H1 (cell line): ENCODE data around the gene ARID2. TPM values are rescaled to one million over a fixed set of nuclear protein-coding genes. Genes with fewer than 3 reads are reported as not detected.

Source experiments
- CTCF ChIA-PET: fragments of 300-600 bp; sonication (Branson Sonifier 250); formaldehyde crosslinking; loops from one replicate; lab custom pipeline; 2021; ENCODE audit not compliant: partially characterized antibody; lab: Charles Lee
- POLR2A ChIA-PET: fragments of 300-600 bp; sonication (Branson Sonifier 250); formaldehyde crosslinking; loops from one replicate; lab custom pipeline; 2021; ENCODE audit warnings: inconsistent platforms; ENCODE audit not compliant: partially characterized antibody; lab: Charles Lee
- DNase-seq, 2 experiments: peaks; one replicate each; pipeline versions ENCODE4 v3.0.0 to v3.0.0-alpha.2; 2010 to 2022; ENCODE audit warnings: low spot score in 2 of 2, low read depth in 1 of 2, mixed read lengths in 1 of 2
- FAIRE-seq: peaks from 2 replicates; lab custom pipeline; 2011; peaks lifted over from hg19 to GRCh38; lab: Jason Lieb, UNC
- H2AFZ ChIP-seq: 2 replicates; pipeline ENCODE4 v1.8.1; 2012; ENCODE audit warnings: low read length, inconsistent platforms
- H2AK5ac ChIP-seq: 2 replicates; pipeline ENCODE4 v1.6.1; 2013; ENCODE audit warnings: low read depth, low read length
- H2BK120ac ChIP-seq: replicated peaks from 2 replicates; pipeline ENCODE3; 2013; ENCODE audit warnings: low read depth, low read length, inconsistent platforms
- H2BK12ac ChIP-seq: 2 replicates; pipeline ENCODE4 v1.6.1; 2013; ENCODE audit warnings: low read depth, low read length
- H2BK15ac ChIP-seq: 2 replicates; pipeline ENCODE4 v1.6.1; 2013; ENCODE audit warnings: low read length
- H2BK20ac ChIP-seq: 2 replicates; pipeline ENCODE4 v1.6.1; 2013; ENCODE audit warnings: low read length
- H2BK5ac ChIP-seq: 2 replicates; pipeline ENCODE4 v1.6.1; 2013; ENCODE audit warnings: low read depth, low read length
- H3K14ac ChIP-seq: 2 replicates; pipeline ENCODE4 v1.6.1; 2013; ENCODE audit warnings: inconsistent platforms; ENCODE audit not compliant: insufficient read length
- H3K18ac ChIP-seq: 2 replicates; pipeline ENCODE4 v1.6.1; 2013; ENCODE audit warnings: low read length; ENCODE audit errors: extremely low read depth
- H3K23ac ChIP-seq: 2 replicates; pipeline ENCODE4 v1.6.1; 2013; ENCODE audit warnings: inconsistent platforms; ENCODE audit not compliant: insufficient read length
- H3K23me2 ChIP-seq: 2 replicates; pipeline ENCODE4 v1.6.1; 2013; ENCODE audit warnings: low read depth, low read length
- H3K27ac ChIP-seq: 2 replicates; pipeline ENCODE4 v1.6.1; 2011; ENCODE audit warnings: low read depth, low read length, inconsistent platforms
- H3K27me3 ChIP-seq, 4 experiments: replicated peaks in 1 of 4; 1 replicate in 1 of 4; 2 replicates in 3 of 4; pipeline versions ENCODE4 v1.6.1 to v1.8.1; 2011 to 2013; ENCODE audit warnings: low read length in 3 of 4, mild to moderate bottlenecking in 3 of 4, inconsistent platforms in 2 of 4, mixed read lengths in 2 of 4, moderate library complexity in 1 of 4; ENCODE audit not compliant: control insufficient read depth in 3 of 4, insufficient read depth in 3 of 4; ENCODE audit errors: extremely low read depth in 1 of 4
- H3K36me3 ChIP-seq, 4 experiments: 2 replicates each; pipeline versions ENCODE4 v1.6.1 to v1.8.1; 2011 to 2013; ENCODE audit warnings: mild to moderate bottlenecking in 4 of 4, low read length in 3 of 4, moderate library complexity in 2 of 4, control low read depth in 1 of 4, inconsistent platforms in 1 of 4; ENCODE audit not compliant: insufficient read depth in 4 of 4, control insufficient read depth in 2 of 4
- H3K4ac ChIP-seq: replicated peaks from 2 replicates; pipeline ENCODE3; 2013; ENCODE audit warnings: low read length, low read depth, mixed read lengths, inconsistent platforms; ENCODE audit not compliant: insufficient read length
- H3K4me1 ChIP-seq, 4 experiments: replicated peaks in 1 of 4; 1 replicate in 1 of 4; 2 replicates in 3 of 4; pipeline versions ENCODE4 v1.6.1 to v1.8.1; 2011 to 2013; ENCODE audit warnings: low read length in 3 of 4, inconsistent platforms in 2 of 4, mixed read lengths in 1 of 4; ENCODE audit not compliant: insufficient read depth in 4 of 4, control insufficient read depth in 3 of 4
- H3K4me2 ChIP-seq, 2 experiments: 2 replicates each; pipeline versions ENCODE4 v1.6.1 to v1.8.1; 2011 to 2013; ENCODE audit warnings: low read depth in 2 of 2, low read length in 2 of 2, control low read depth in 1 of 2, inconsistent platforms in 1 of 2, mild to moderate bottlenecking in 1 of 2; ENCODE audit not compliant: insufficient read depth in 1 of 2
- H3K4me3 ChIP-seq, 4 experiments: fragments of 200-600, 300-600 bp in 1 of 4; sonication (generic), shearing (Covaris generic), sonication (Bioruptor Twin) in 1 of 4; 2 replicates each; pipeline versions ENCODE4 v1.5.1 to v1.8.1; 2011 to 2016; ENCODE audit warnings: low read length in 4 of 4, low read depth in 3 of 4, control low read depth in 2 of 4, inconsistent platforms in 2 of 4, mild to moderate bottlenecking in 2 of 4, mixed read lengths in 1 of 4, moderate library complexity in 1 of 4; ENCODE audit not compliant: insufficient read depth in 2 of 4; ENCODE audit errors: extremely low read depth in 1 of 4
- H3K56ac ChIP-seq: replicated peaks from 2 replicates; pipeline ENCODE3; 2013; ENCODE audit warnings: low read depth, mild to moderate bottlenecking, mixed read lengths, low read length, inconsistent platforms; ENCODE audit not compliant: insufficient read length
- H3K79me1 ChIP-seq: 2 replicates; pipeline ENCODE4 v1.6.1; 2013; ENCODE audit warnings: low read depth, low read length, control low read depth
- H3K79me2 ChIP-seq, 2 experiments: 2 replicates each; pipeline versions ENCODE4 v1.6.1 to v1.8.1; 2012 to 2013; ENCODE audit warnings: low read length in 2 of 2, mild to moderate bottlenecking in 2 of 2, inconsistent platforms in 1 of 2; ENCODE audit not compliant: insufficient read depth in 2 of 2, control insufficient read depth in 1 of 2
- H3K9ac ChIP-seq, 4 experiments: replicated peaks in 1 of 4; 1 replicate in 1 of 4; 2 replicates in 3 of 4; pipeline versions ENCODE4 v1.6.1 to v1.8.1; 2011 to 2013; ENCODE audit warnings: low read depth in 3 of 4, low read length in 3 of 4, control low read depth in 2 of 4, mild to moderate bottlenecking in 2 of 4, moderate library complexity in 2 of 4, inconsistent platforms in 1 of 4; ENCODE audit errors: extremely low read depth in 1 of 4
- H3K9me3 ChIP-seq, 2 experiments: 2 replicates each; pipeline versions ENCODE4 v1.6.1 to v1.8.1; 2012 to 2013; ENCODE audit warnings: mild to moderate bottlenecking in 2 of 2, moderate library complexity in 2 of 2, control low read depth in 1 of 2, inconsistent platforms in 1 of 2, low read depth in 1 of 2, low read length in 1 of 2, mixed read lengths in 1 of 2; ENCODE audit not compliant: insufficient read depth in 2 of 2
- H4K20me1 ChIP-seq, 2 experiments: replicated peaks in 1 of 2; 2 replicates each; pipeline versions ENCODE3 to v1.8.1; 2011 to 2013; ENCODE audit warnings: inconsistent platforms in 2 of 2, low read length in 2 of 2, mild to moderate bottlenecking in 1 of 2; ENCODE audit not compliant: insufficient read depth in 2 of 2, control insufficient read depth in 1 of 2
- H4K5ac ChIP-seq: 2 replicates; pipeline ENCODE4 v1.6.1; 2013; ENCODE audit warnings: low read length, low read depth, mixed read lengths, inconsistent platforms; ENCODE audit not compliant: insufficient read length
- H4K8ac ChIP-seq: 2 replicates; pipeline ENCODE4 v1.8.0; 2013; ENCODE audit warnings: mild to moderate bottlenecking, moderate library complexity, low read length, inconsistent platforms; ENCODE audit not compliant: insufficient read depth; ENCODE audit errors: extremely low read depth
- H4K91ac ChIP-seq: replicated peaks from 2 replicates; pipeline ENCODE3; 2013; ENCODE audit warnings: low read length, mixed read lengths, inconsistent platforms; ENCODE audit not compliant: insufficient read length
- BACH1 ChIP-seq: IDR thresholded peaks from 2 replicates; pipeline ENCODE4 v1.6.1; 2012; ENCODE audit warnings: low read length, improper control_type of control experiment
- E2F6 ChIP-seq: IDR thresholded peaks from 2 replicates; pipeline ENCODE4 v1.6.1; 2012; ENCODE audit warnings: inconsistent platforms
- GABPA ChIP-seq: IDR thresholded peaks from 2 replicates; pipeline ENCODE4 v1.6.1; 2011; ENCODE audit warnings: mild to moderate bottlenecking, low read length, moderate library complexity, borderline replicate concordance; ENCODE audit not compliant: insufficient read depth
- HDAC6 ChIP-seq: IDR thresholded peaks from one replicate; pipeline ENCODE4 v1.7.1; 2012; ENCODE audit warnings: low read depth, mild to moderate bottlenecking, inconsistent platforms, low read length, moderate library complexity
- MAFK ChIP-seq: IDR thresholded peaks from 2 replicates; pipeline ENCODE4 v1.6.1; 2012; ENCODE audit warnings: low read depth, mild to moderate bottlenecking, improper control_type of control experiment, low read length
- RAD21 ChIP-seq, 2 experiments: IDR thresholded peaks in 1 of 2; conservative IDR thresholded peaks in 1 of 2; 2 replicates each; pipeline ENCODE4 v1.6.1; 2011; ENCODE audit warnings: low read depth in 2 of 2, low read length in 2 of 2, improper control_type of control experiment in 1 of 2, inconsistent platforms in 1 of 2, mild to moderate bottlenecking in 1 of 2, moderate library complexity in 1 of 2
- RBBP5 ChIP-seq: IDR thresholded peaks from 2 replicates; pipeline ENCODE4 v1.7.1; 2012; ENCODE audit warnings: low read depth, mild to moderate bottlenecking, inconsistent platforms, low read length, moderate library complexity, borderline replicate concordance
- RFX5 ChIP-seq: IDR thresholded peaks from 2 replicates; pipeline ENCODE4 v1.6.1; 2011; ENCODE audit warnings: low read depth, low read length, improper control_type of control experiment, borderline replicate concordance
- RXRA ChIP-seq: IDR thresholded peaks from 2 replicates; pipeline ENCODE4 v1.6.1; 2011; ENCODE audit warnings: low read depth, mild to moderate bottlenecking, low read length, moderate library complexity; ENCODE audit not compliant: insufficient read depth
- SAP30 ChIP-seq: fragments of 300-600 bp; sonication (generic); IDR thresholded peaks from 2 replicates; pipeline ENCODE4 v1.7.1; 2012; ENCODE audit warnings: low read length, moderate library complexity, mild to moderate bottlenecking, inconsistent platforms; ENCODE audit not compliant: insufficient read depth, insufficient replicate concordance
- SP1 ChIP-seq: IDR thresholded peaks from 2 replicates; pipeline ENCODE4 v1.6.1; 2011; ENCODE audit warnings: low read depth, low read length
- WGBS, 2 experiments: shearing (Covaris generic) in 1 of 2; methylation state at CpG; one replicate each; pipeline versions ENCODE4 v1.1.6 to v1.1.7; 2013 to 2015; ENCODE audit warnings: low lambda C conversion rate in 2 of 2, mixed read lengths in 2 of 2, inconsistent platforms in 1 of 2, low coverage in 1 of 2, missing lambda C conversion rate in 1 of 2; ENCODE audit not compliant: insufficient replicate concordance in 2 of 2, insufficient coverage in 1 of 2, insufficient read length in 1 of 2; ENCODE audit errors: extremely low coverage in 1 of 2, missing lambda C conversion rate in 1 of 2; 5-methylcytosine and 5-hydroxymethylcytosine counted together
- polyA plus RNA-seq, 7 experiments: library from polyadenylated mRNA; depleted of rRNA in 3 of 7; stranded (reverse) in 5 of 7; unstranded in 2 of 7; fragments of >200 nt in 5 of 7; fragments of 200-250 nt in 2 of 7; gene quantifications; 1 replicate in 5 of 7; 2 replicates in 1 of 7; 4 replicates in 1 of 7; pipeline versions ENCODE4 v1.2.1 to v1.2.3, GENCODE V29; 2011 to 2013; ENCODE audit warnings: missing spikeins in 2 of 7, mixed read lengths in 2 of 7
- total RNA-seq: library from RNA; stranded (reverse); fragmentation: NEBNext Ultra II Directional; extraction: Animal tissue kit (Norgen Biotek cat#: 25700); gene quantifications from 2 replicates; pipeline ENCODE4 v1.2.1, GENCODE V29; 2021
- TF ChIP-seq, protein P1 (sequence below): IDR thresholded peaks from 2 replicates; pipeline ENCODE4 v1.6.1; 2012; ENCODE audit warnings: inconsistent platforms

The ARID2 gene
- total and polyA plus RNA-seq, 2 of the 8 experiments (the other 6 are each of a cell fraction or from before 2014, with no cell fraction given): 32.0 to 45.2 TPM

GRCh38 chr12:45834809-45835208 is 105.3 kb downstream of the ARID2 start:
- Histone ChIP-seq H4K91ac (no peak overlapping the region), H2BK5ac (no peak overlapping the region), H3K4me2 (no peak overlapping the region), H2BK12ac (no peak overlapping the region), H2AFZ (no peak overlapping the region), H3K4me3 (no peak overlapping the region), H3K79me2 (peaks cover 0 to 17% of the 10 kb centered on the region in 2 experiments; a peak in 1 of 4 replicates), H3K18ac (no peak overlapping the region), H3K4me1 (no peaks in the 10 kb centered on the region), H3K9me3 (no peaks in the 10 kb centered on the region), H3K27ac (no peak overlapping the region), H3K36me3 (peaks cover 0 to 30% (median 11%) of the 10 kb centered on the region in 4 experiments; a peak in 6 of 8 replicates), H2BK120ac (no peak overlapping the region), H2BK20ac (no peak overlapping the region), H4K20me1 (no peaks in the 10 kb centered on the region), H4K5ac (no peak overlapping the region), H3K56ac (no peak overlapping the region), H3K27me3 (no peaks in the 10 kb centered on the region), H3K23me2 (no peaks in the 10 kb centered on the region), H3K14ac (no peak overlapping the region), H4K8ac (no peak overlapping the region), H3K79me1 (no peaks in the 10 kb centered on the region), H2AK5ac (no peak overlapping the region), H2BK15ac (no peak overlapping the region), H3K4ac (no peak overlapping the region), H3K23ac (no peak overlapping the region), H3K9ac (no peak overlapping the region)
- POLR2A ChIA-PET: no interaction called here
- 86% methylated on average over 1 of the region's 1 CpG; no CpG with 5 or more reads in 1 of the 2 experiments for WGBS, 2 experiments
- CTCF ChIA-PET: interaction anchor here (0.6 to 1.1 kb wide), 2 partner anchors 237 to 290 kb away, joined by 4 to 5 read pairs; no protein-coding TSS in a partner anchor
- FAIRE-seq: no peak
- TF ChIP-seq RBBP5: no peak
- no peak for TF ChIP-seq SAP30
- no peak for TF ChIP-seq GABPA
- no peak for TF ChIP-seq HDAC6
- no peak for TF ChIP-seq RAD21 (IDR thresholded peaks at IDR 0.05 in 1 of 2, conservative IDR thresholded peaks at IDR 0.05 in 1 of 2; ENCODE audit: low read depth in 2 of 2, low read length in 2 of 2)
- TF ChIP-seq RXRA: no peak
- TF ChIP-seq RFX5: no peak
- no peak for TF ChIP-seq E2F6
- TF ChIP-seq SP1: no peak
- no peak for TF ChIP-seq MAFK
- TF ChIP-seq, protein P1, sequence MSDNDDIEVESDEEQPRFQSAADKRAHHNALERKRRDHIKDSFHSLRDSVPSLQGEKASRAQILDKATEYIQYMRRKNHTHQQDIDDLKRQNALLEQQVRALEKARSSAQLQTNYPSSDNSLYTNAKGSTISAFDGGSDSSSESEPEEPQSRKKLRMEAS: no peak
- no peak for TF ChIP-seq BACH1
- no peak for DNase-seq
